Activated naive CD4-positive, alpha-beta T cell treated with anti-CD3 and anti-CD28 coated beads, Interleukin-2, amount 10 ng/mL, durations not matched to agents 5 hours and 36 hours (primary cell): Measurements from ENCODE around the gene SLC4A3. TPM values are rescaled to one million over a fixed set of nuclear protein-coding genes. Genes with fewer than 3 reads are reported as not detected.

ENCODE experiments used
- total RNA-seq, 2 experiments: library from RNA; stranded (reverse); gene quantifications; one replicate each; pipeline ENCODE4 v1.2.3, GENCODE V29; 2021

The SLC4A3 gene, protein sequence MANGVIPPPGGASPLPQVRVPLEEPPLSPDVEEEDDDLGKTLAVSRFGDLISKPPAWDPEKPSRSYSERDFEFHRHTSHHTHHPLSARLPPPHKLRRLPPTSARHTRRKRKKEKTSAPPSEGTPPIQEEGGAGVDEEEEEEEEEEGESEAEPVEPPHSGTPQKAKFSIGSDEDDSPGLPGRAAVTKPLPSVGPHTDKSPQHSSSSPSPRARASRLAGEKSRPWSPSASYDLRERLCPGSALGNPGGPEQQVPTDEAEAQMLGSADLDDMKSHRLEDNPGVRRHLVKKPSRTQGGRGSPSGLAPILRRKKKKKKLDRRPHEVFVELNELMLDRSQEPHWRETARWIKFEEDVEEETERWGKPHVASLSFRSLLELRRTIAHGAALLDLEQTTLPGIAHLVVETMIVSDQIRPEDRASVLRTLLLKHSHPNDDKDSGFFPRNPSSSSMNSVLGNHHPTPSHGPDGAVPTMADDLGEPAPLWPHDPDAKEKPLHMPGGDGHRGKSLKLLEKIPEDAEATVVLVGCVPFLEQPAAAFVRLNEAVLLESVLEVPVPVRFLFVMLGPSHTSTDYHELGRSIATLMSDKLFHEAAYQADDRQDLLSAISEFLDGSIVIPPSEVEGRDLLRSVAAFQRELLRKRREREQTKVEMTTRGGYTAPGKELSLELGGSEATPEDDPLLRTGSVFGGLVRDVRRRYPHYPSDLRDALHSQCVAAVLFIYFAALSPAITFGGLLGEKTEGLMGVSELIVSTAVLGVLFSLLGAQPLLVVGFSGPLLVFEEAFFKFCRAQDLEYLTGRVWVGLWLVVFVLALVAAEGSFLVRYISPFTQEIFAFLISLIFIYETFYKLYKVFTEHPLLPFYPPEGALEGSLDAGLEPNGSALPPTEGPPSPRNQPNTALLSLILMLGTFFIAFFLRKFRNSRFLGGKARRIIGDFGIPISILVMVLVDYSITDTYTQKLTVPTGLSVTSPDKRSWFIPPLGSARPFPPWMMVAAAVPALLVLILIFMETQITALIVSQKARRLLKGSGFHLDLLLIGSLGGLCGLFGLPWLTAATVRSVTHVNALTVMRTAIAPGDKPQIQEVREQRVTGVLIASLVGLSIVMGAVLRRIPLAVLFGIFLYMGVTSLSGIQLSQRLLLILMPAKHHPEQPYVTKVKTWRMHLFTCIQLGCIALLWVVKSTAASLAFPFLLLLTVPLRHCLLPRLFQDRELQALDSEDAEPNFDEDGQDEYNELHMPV
- total RNA-seq, result not detected

GRCh38 chr2:219627103-219628100 lies at the start of gene SLC4A3:
Gene SLC4A3, plus strand, starts transcription at chr2:219627630. Its CDS starts 363 bp downstream, at chr2:219627993.

GRCh38 chr2:219597552-219598307 lies 29.7 kb upstream of the SLC4A3 start, which contains the start of gene STK11IP:
Gene STK11IP, plus strand, starts transcription at chr2:219597857. Its CDS starts 263 bp downstream, at chr2:219598120.

Other genes starting within 250 kb of the SLC4A3 start
- gene DNPEP, start 239.7 kb upstream of the SLC4A3 start, total RNA-seq, result 10 to 100 TPM; 53.6 to 64.0 TPM
- not detected for gene DES, start 209.3 kb upstream of the SLC4A3 start, total RNA-seq
- gene SPEG, start 192.8 kb upstream of the SLC4A3 start, total RNA-seq, result 1 to 10 TPM; 1.5 to 1.7 TPM
- 10 to 100 TPM; 30.4 to 33.7 TPM for gene GMPPA, start 128.7 kb upstream of the SLC4A3 start, total RNA-seq
- under 1 TPM in 1 of 2 experiments, not detected in 1; 0.07 TPM for gene ASIC4, start 113.1 kb upstream of the SLC4A3 start, total RNA-seq
- gene CHPF, start 83.8 kb upstream of the SLC4A3 start, total RNA-seq, result 10 to 100 TPM; 11.8 to 12.1 TPM
- 1 to 10 TPM in 1 of 2 experiments, under 1 TPM in 1; 0.46 to 1.1 TPM for gene TMEM198, start 83.6 kb upstream of the SLC4A3 start, total RNA-seq
- gene OBSL1, start 56.1 kb upstream of the SLC4A3 start, total RNA-seq, result not detected
- not detected for gene INHA, start 55.3 kb upstream of the SLC4A3 start, total RNA-seq
- gene STK11IP, start 29.8 kb upstream of the SLC4A3 start, total RNA-seq, result 10 to 100 TPM; 32.5 to 37.8 TPM